Left ventricle myocardium superior (tissue), 1 donor: ENCODE measurements around the gene DRAM1. TPM values are rescaled to one million over a fixed set of nuclear protein-coding genes. Genes with fewer than 3 reads are reported as not detected.
"Not testable (repeated sequence)": the region's sequence is repeated elsewhere in the genome, so short reads cannot be mapped to it uniquely, and the experiment has no call there.

Source experiments
- ATAC-seq: fragments of 200-7000 bp; cut with Tn5 transposase; one replicate; pipeline ENCODE4 v1.9.1; 2020; ENCODE audit warnings: mild to moderate bottlenecking, moderate library complexity
- DNase-seq: peaks from one replicate; pipeline ENCODE4 v3.0.0-alpha.2; 2020
- intact Hi-C: fragments of 100-400 bp; cut with micrococcal nuclease; formaldehyde crosslinking; loops from one replicate; pipeline ENCODE4 v1.11.0; 2022
- total RNA-seq: library from RNA; stranded (reverse); fragmentation: NEBNext Ultra II Directional; extraction: Animal tissue kit (Norgen Biotek cat#: 25700); gene quantifications from one replicate; pipeline ENCODE4 v1.2.1, GENCODE V29; 2021
- donor health status: DM: no; HTN: yes; CAD: no; lungs with severe emphysema.

The DRAM1 gene
- total RNA-seq, 1 donor from 2014 or later = 6.2 TPM

- intact Hi-C loops = no loop called here
- no peak for DNase-seq
- no peak for ATAC-seq
Measured at GRCh38 chr12:101889211-101889752, 11.9 kb downstream of the DRAM1 start.

GRCh38 chr12:101891462-101891971, 14.1 kb downstream of the DRAM1 start:
- ATAC-seq (peak; percentile 67), DNase-seq (no peak)
- intact Hi-C loops = no loop called here

- intact Hi-C loops = no loop called here
- DNase-seq (no peak), ATAC-seq (no peak)
Measured at GRCh38 chr12:101892794-101893193, 15.4 kb downstream of the DRAM1 start.

DNA sequence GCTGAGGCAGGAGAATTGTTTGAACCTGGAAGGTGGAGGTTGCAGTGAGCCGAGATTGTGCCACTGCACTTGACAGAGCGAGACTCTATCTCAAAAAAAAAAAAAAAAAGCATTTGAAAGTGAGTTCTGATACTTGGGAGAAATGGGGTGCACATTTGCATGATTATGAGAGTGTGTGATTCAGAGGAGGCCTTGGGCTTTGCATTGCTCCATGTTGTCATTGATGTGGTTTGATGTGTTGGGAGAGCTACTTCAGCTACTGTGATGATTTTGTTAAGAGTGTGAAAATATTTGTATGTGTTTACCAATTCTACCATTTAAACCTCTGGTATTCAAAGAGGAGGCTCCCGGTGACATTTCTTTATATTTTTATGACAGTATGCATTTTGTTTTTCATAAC, 24.4 kb downstream of the DRAM1 start:
- intact Hi-C loops = no loop called here
- ATAC-seq = no peak

DNA sequence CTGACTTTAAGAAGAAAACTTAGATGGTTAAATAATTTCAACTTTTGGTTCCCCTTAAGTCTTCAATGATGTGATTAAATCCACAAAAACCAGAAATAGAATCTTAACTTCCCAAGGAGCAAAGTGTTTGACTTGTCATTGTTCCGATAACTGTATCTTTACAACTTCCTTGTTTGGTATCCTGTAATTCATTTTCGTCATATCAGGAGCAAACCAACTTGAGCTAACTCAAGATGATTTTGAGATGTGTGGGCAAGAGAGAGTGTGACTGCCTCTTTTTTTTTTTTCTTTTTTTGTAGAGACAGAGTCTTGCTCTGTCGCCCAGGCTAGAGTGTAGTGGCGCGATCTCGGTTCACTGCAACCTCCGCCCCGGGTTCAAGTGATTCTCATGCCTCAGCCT, 25.3 kb downstream of the DRAM1 start:
- ATAC-seq = no peak
- DNase-seq = no peak
- intact Hi-C loops = no loop called here

More for the DNA sequence above, 24.4 kb downstream of the DRAM1 start:
- DNase-seq = no peak

GRCh38 chr12:101906226-101906625, 28.8 kb downstream of the DRAM1 start:
- ATAC-seq (no peak), DNase-seq (no peak)
- intact Hi-C loops = no loop called here

DNA sequence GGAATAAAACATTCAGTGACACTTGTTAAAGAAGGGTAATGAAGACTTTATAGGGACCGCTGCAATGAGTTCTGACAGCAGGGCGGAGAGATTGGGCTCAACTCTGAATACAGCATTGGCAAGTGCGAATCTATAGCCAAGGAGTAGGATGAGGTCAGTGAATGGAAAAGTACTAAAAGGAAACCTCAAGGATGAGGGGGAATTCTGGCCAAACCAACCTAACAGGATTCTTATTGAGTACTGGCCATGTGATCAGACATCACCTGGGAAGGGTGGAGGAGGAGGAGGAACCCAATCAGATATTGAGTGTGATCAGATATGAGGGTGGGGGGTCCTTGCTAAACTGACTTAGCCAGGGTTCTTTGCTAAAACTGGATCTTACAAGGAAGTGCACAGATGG, 31.0 kb downstream of the DRAM1 start:
- ATAC-seq (no peak), DNase-seq (no peak)
- intact Hi-C loops = no loop called here

GRCh38 chr12:101909646-101910045, 32.3 kb downstream of the DRAM1 start:
- ATAC-seq = no peak
- intact Hi-C loops = no loop called here
- no peak for DNase-seq

GRCh38 chr12:101915841-101916240, 38.5 kb downstream of the DRAM1 start:
- DNase-seq (no peak), ATAC-seq (no peak)
- intact Hi-C loops = no loop called here

GRCh38 chr12:101918805-101919204, 41.4 kb downstream of the DRAM1 start:
- DNase-seq, intact Hi-C loops, ATAC-seq: not testable (repeated sequence)

DNA sequence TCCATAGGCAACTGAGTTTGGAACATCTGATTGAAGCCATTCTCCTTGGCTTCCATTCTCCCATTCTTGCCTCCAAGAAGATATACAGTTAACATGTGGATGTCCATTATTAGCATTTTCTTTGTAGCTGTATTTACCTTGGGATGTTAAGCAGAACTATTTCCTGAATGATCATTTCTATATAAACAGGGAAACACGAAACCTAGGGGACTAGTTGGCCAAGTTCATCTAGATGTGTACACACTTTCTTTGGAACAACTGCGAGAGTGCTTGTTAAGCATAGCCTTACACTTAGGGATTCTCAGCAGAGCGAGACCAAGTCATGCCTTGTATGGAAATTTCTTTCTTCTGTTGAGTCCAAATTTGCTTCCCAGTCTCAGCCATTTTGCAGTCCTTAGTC, 42.1 kb downstream of the DRAM1 start:
- intact Hi-C loops = no loop called here
- ATAC-seq (no peak), DNase-seq (no peak)

- intact Hi-C loops = no loop called here
- ATAC-seq = no peak
Measured at GRCh38 chr12:101920906-101921305, 43.5 kb downstream of the DRAM1 start.

GRCh38 chr12:101923045-101923718, 45.8 kb downstream of the DRAM1 start:
- ATAC-seq (no peak), DNase-seq (no peak)
- intact Hi-C loops = no loop called here

More at GRCh38 chr12:101920906-101921305, 43.5 kb downstream of the DRAM1 start:
- no peak for DNase-seq

- no peak for ATAC-seq
- no peak for DNase-seq
- intact Hi-C loops = no loop called here
Measured at GRCh38 chr12:101924618-101925017, 47.2 kb downstream of the DRAM1 start.

DNA sequence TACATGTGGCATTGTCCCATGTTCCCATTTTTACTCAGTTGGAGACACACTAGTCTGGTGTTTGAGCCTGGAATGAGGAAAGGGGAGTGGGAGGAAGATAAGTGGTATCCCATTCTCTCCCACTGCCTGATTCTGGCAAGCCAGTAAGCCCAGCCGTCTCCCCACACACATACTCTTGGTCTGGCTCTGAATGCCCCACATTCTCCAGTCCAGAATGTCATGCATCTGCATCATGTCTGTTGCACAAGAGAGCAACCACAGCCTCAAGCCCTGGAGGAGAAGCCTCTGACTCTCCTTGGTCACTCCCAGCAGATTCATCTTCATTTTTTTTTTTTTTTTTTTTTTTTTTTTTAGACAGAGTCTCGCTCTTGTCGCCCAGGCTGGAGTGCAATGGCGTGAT, 48.0 kb downstream of the DRAM1 start:
- DNase-seq (peak; percentile 50), ATAC-seq (peak; percentile 98)
- intact Hi-C loops = no loop called here

GRCh38 chr12:101925935-101926334, 48.6 kb downstream of the DRAM1 start:
- DNase-seq (peak; percentile 30), ATAC-seq (no peak)
- intact Hi-C loops = no loop called here

DNA sequence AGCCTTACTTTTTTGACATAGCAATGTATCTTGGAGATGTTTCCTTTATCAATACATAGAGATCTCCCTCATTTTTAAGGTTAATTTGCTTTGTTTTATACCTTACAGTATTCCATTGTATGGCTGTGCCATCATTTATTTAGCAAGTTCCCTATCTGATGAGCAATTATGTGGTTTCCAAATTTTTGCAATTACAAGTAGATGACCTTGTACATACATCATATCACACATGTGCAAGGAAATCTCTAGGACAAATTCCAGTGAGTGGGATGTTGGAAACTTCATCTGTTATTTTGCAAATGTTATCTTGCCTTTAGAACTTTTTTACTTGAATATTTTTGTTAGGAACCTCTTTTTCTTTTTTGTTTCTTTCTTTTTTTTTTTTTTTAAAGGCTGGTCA, 49.7 kb downstream of the DRAM1 start:
- intact Hi-C loops = no loop called here
- no peak for DNase-seq
- no peak for ATAC-seq

DNA sequence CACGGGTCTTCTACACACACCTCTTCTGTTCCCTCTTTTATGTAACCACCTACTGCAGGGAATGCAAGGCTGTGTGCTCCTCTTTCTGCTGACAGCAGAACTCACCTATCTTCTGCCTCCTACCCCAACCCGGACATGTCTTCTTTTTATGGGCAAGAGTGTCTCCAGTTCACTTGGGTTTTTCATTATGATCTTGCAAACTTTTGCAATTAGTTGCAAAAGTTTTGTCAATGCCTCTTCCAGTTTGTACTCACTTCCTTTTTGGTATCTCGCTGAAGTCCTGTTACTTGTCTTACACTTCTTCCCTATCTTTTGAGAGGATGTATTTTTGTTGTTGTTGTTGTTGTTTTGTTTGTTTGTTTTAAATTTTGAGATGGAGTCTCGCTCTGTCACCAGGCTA, 50.6 kb downstream of the DRAM1 start:
- DNase-seq (no peak), ATAC-seq (no peak)
- intact Hi-C loops = no loop called here

GRCh38 chr12:101928556-101928955, 51.2 kb downstream of the DRAM1 start:
- ATAC-seq = no peak
- intact Hi-C loops = no loop called here
- no peak for DNase-seq

- intact Hi-C loops = no loop called here
- DNase-seq = no peak
- no peak for ATAC-seq
Measured at GRCh38 chr12:101929365-101930041, 52.1 kb downstream of the DRAM1 start.
